HCEC 1CT (cell line): ENCODE measurements around the gene GOLGA6L10.

Experiments used
- DNase-seq: peaks from one replicate; pipeline ENCODE4 v3.0.0-alpha.2; 2017

Gene GOLGA6L10

DNA sequence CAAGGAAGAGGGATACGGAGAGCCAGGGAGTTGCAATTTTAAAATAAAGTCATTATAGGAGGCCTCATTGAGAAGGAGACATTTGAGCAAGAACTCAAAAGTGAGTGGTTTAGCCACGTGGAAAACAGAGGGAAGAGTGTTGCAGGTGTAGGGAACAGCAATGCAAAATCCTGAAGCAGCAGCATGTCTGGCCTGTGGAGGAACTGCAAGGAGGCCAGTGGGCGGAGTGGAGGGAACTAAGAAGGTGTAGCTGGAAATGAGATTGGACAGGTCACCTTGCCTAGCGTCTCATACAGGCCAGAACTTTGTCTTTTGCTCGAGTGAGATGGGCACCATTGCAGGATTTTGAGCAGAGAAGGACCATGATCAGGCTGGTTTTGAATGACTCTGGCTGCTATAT, 51.7 kb downstream of the GOLGA6L10 start:
- no peak for DNase-seq

DNA sequence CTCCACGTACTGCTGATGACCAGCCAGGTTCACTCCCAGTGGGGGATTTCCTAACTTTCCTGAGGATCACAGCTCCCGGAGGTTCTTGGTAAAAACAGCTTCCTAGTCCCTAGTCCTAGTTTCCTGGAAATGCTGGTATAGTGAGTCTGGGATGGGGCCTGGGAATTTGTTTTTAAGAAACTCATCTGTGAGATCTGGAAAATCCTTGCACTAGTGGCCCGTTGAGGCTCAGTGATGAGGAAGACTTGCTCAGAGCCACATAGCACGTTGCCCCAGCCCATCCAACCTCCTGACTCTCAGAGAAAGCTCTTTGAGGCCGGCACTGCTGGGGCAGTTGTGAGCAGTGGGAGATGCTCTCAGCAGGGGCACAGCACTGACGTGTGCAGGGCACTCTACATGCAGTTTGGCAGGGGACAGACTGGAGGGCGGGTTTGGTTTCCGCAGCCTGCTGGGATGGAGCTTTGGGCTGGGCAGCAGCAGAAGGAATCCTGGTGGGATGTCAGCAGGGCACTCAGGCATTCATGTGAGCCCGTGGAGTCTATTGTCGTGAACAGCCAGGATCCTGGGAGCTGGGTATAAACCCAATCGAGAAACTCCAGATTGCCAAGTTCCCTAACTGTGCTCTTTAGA, 55.1 kb downstream of the GOLGA6L10 start:
- DNase-seq: no peak

DNA sequence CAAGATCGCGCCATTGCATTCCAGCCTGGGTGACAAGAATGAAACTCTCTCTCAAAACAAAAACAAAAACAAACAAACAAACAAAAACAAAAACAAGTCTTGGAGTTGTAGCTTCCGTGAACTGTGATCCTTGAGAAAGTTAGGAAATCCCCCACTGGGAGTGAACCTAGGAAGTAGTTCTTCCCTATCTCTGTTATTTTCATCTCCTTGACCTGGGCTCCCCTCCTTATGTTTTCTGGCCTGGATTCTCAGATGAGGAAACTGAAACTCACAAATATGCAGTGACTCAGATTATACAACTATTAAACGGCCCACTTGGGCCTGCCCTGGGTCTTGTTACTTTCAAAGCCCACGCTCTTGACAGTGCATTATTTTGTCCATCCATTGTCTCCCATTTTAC, 57.0 kb downstream of the GOLGA6L10 start:
- DNase-seq: no peak
